Trophoblast cell (in vitro differentiated cells and primary cell): ENCODE data around the gene RIN3.

Experiments used
- DNase-seq, 2 donors: peaks; one replicate each; pipeline ENCODE4 v3.0.0-alpha.2; 2016
- H2AFZ ChIP-seq: 2 replicates; pipeline ENCODE4 v1.6.1; 2013; ENCODE audit warnings: low read length, moderate library complexity, mild to moderate bottlenecking; ENCODE audit not compliant: insufficient read depth, poor library complexity
- H2AK5ac ChIP-seq: 2 replicates; pipeline ENCODE4 v1.6.1; 2013; ENCODE audit warnings: mild to moderate bottlenecking, low read length
- H2BK120ac ChIP-seq: 2 replicates; pipeline ENCODE4 v1.6.1; 2013; ENCODE audit warnings: low read length, mild to moderate bottlenecking, moderate library complexity; ENCODE audit not compliant: insufficient read depth, poor library complexity
- H2BK12ac ChIP-seq: 2 replicates; pipeline ENCODE4 v1.6.1; 2013; ENCODE audit warnings: mild to moderate bottlenecking, low read length, moderate library complexity
- H2BK5ac ChIP-seq: 2 replicates; pipeline ENCODE4 v1.6.1; 2013; ENCODE audit warnings: low read length, low read depth, moderate library complexity, mild to moderate bottlenecking; ENCODE audit not compliant: poor library complexity
- H3K14ac ChIP-seq: 2 replicates; pipeline ENCODE4 v1.6.1; 2013; ENCODE audit warnings: mild to moderate bottlenecking, low read length
- H3K18ac ChIP-seq: 2 replicates; pipeline ENCODE4 v1.6.1; 2013; ENCODE audit warnings: mild to moderate bottlenecking, low read length
- H3K23ac ChIP-seq: 2 replicates; pipeline ENCODE4 v1.6.1; 2013; ENCODE audit warnings: low read length
- H3K27ac ChIP-seq: 2 replicates; pipeline ENCODE4 v1.5.1; 2013; ENCODE audit warnings: low read depth, mild to moderate bottlenecking, inconsistent platforms, low read length, moderate library complexity
- H3K27me3 ChIP-seq: 2 replicates; pipeline ENCODE4 v1.6.1; 2013; ENCODE audit warnings: inconsistent platforms, mild to moderate bottlenecking, low read length, moderate library complexity; ENCODE audit not compliant: insufficient read depth
- H3K36me3 ChIP-seq, 2 experiments: 1 replicate in 1 of 2; 2 replicates in 1 of 2; pipeline ENCODE4 v1.6.1; 2013; ENCODE audit warnings: low read length in 2 of 2, mild to moderate bottlenecking in 2 of 2, moderate library complexity in 1 of 2; ENCODE audit not compliant: insufficient read depth in 2 of 2, control insufficient read depth in 1 of 2
- H3K4ac ChIP-seq: 2 replicates; pipeline ENCODE4 v1.6.1; 2013; ENCODE audit warnings: low read depth, mild to moderate bottlenecking, low read length, moderate library complexity
- H3K4me1 ChIP-seq, 2 experiments: 1 replicate in 1 of 2; 2 replicates in 1 of 2; pipeline ENCODE4 v1.6.1; 2013; ENCODE audit warnings: low read length in 2 of 2, mild to moderate bottlenecking in 2 of 2, moderate library complexity in 1 of 2; ENCODE audit not compliant: insufficient read depth in 2 of 2, control insufficient read depth in 1 of 2
- H3K4me2 ChIP-seq: 2 replicates; pipeline ENCODE4 v1.6.1; 2013; ENCODE audit warnings: inconsistent platforms, mild to moderate bottlenecking, low read length, moderate library complexity
- H3K4me3 ChIP-seq: 2 replicates; pipeline ENCODE4 v1.5.1; 2013; ENCODE audit warnings: mild to moderate bottlenecking, low read depth, low read length, inconsistent platforms
- H3K79me1 ChIP-seq: one replicate; pipeline ENCODE4 v1.6.1; 2013; ENCODE audit warnings: low read length
- H3K79me2 ChIP-seq: 2 replicates; pipeline ENCODE4 v1.6.1; 2013; ENCODE audit warnings: low read length, mild to moderate bottlenecking; ENCODE audit not compliant: control insufficient read depth, insufficient read depth, poor library complexity
- H3K9ac ChIP-seq: 2 replicates; pipeline ENCODE4 v1.6.1; 2013; ENCODE audit warnings: mild to moderate bottlenecking, low read length
- H3K9me3 ChIP-seq: 2 replicates; pipeline ENCODE4 v1.6.1; 2013; ENCODE audit warnings: low read depth, mild to moderate bottlenecking, control low read depth, inconsistent platforms, low read length; ENCODE audit not compliant: insufficient read depth
- H4K12ac ChIP-seq: 2 replicates; pipeline ENCODE4 v1.6.1; 2013; ENCODE audit warnings: low read depth, mild to moderate bottlenecking, low read length, moderate library complexity
- H4K8ac ChIP-seq: 2 replicates; pipeline ENCODE4 v1.6.1; 2013; ENCODE audit warnings: low read depth, mild to moderate bottlenecking, low read length, moderate library complexity
- H4K91ac ChIP-seq: one replicate; pipeline ENCODE4 v1.6.1; 2013; ENCODE audit warnings: low read depth, mild to moderate bottlenecking, low read length, moderate library complexity
- WGBS: extraction: QIAGEN DNeasy Blood & Tissue Kit; methylation state at CpG from one replicate; pipeline ENCODE4 v1.1.7; 2013; ENCODE audit warnings: missing lambda C conversion rate; ENCODE audit not compliant: insufficient read length, insufficient coverage; ENCODE audit errors: extremely low coverage; 5-methylcytosine and 5-hydroxymethylcytosine counted together

The RIN3 gene

DNA sequence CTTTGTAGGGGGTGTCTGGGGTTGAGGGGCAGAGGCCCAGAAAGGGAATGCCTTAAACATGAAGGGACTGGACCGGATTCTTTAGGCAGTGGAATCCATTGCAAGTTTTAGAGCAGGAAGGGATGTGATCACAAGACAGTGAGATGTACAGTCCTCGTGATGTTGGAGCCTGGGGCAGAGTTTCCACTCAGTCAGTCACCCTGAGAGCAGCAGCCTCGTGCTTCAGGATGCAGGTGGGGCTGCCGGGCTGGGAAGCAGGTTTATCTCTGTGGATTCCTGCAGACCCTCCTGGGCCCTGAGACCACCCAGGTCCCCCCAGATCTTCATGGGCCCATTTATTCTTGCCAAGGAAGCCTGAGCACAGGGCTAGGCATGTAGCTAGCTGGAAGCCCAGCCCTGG, 38.5 kb downstream of the RIN3 start:
- H2BK5ac ChIP-seq = peak overlapping the region; percentile 63
- H4K12ac ChIP-seq = no peak overlapping the region
- peak overlapping the region; percentile 87 for H4K91ac ChIP-seq
- H3K79me1 ChIP-seq = peaks cover 5% of the 10 kb centered on the region
- H3K79me2 ChIP-seq = peaks cover 2% of the 10 kb centered on the region
- peak overlapping the region; percentile 17 for H2BK12ac ChIP-seq
- peak overlapping the region; percentile 63 for H4K8ac ChIP-seq
- peak in 1 of 2 donors; percentile 23 for DNase-seq
- peak overlapping the region; percentile 58 for H3K18ac ChIP-seq
- no peak overlapping the region for H2AK5ac ChIP-seq
- peaks cover 2 to 5% of the 10 kb centered on the region in 2 experiments for H3K36me3 ChIP-seq
- no peak overlapping the region for H3K4me2 ChIP-seq
- peak overlapping the region; percentile 8 for H3K27ac ChIP-seq
- H2AFZ ChIP-seq = no peak overlapping the region
- H3K4me3 ChIP-seq = no peak overlapping the region
- H3K4ac ChIP-seq = no peak overlapping the region
- no peaks in the 10 kb centered on the region for H3K9me3 ChIP-seq
- peaks cover 5 to 8% of the 10 kb centered on the region in 2 experiments for H3K4me1 ChIP-seq
- H3K9ac ChIP-seq = no peak overlapping the region
- peak overlapping the region; percentile 64 for H2BK120ac ChIP-seq
- no peaks in the 10 kb centered on the region for H3K27me3 ChIP-seq
- peak overlapping the region; percentile 58 for H3K14ac ChIP-seq
- whole genome bisulfite sequencing = no CpG with 5 or more reads among the region's 4 CpGs
- H3K23ac ChIP-seq = no peak overlapping the region

DNA sequence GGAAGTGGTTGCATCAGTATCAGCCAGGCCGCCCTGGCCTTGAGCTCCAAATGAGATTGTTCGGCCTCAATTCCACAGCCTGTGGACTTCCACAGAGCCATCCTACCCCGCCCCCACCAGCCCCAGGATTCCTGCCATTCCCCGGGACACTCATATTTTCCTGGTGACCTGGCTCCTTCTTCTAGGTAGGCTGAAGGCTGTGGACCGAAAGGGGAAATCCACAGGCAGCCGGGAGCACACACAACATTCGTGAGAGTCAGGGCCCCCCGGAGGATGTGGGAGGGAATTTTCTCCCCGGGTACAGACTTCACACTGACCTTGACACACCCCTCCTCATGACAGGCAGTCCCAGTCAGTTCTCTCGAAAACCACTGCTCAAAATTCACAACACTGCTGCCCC, 39.9 kb downstream of the RIN3 start:
- Histone ChIP-seq H3K14ac (no peak overlapping the region), H3K27ac (no peak overlapping the region), H3K4me3 (no peak overlapping the region), H3K79me2 (peaks cover 2% of the 10 kb centered on the region), H2AFZ (no peak overlapping the region), H3K9ac (no peak overlapping the region), H3K36me3 (peaks cover 5 to 9% of the 10 kb centered on the region in 2 experiments), H2BK120ac (no peak overlapping the region), H3K4ac (no peak overlapping the region), H3K79me1 (peaks cover 5% of the 10 kb centered on the region), H2BK12ac (no peak overlapping the region), H3K18ac (no peak overlapping the region), H3K27me3 (no peaks in the 10 kb centered on the region), H3K4me1 (peaks cover 5 to 8% of the 10 kb centered on the region in 2 experiments), H3K9me3 (no peaks in the 10 kb centered on the region), H2BK5ac (no peak overlapping the region), H3K4me2 (no peak overlapping the region), H4K12ac (no peak overlapping the region), H3K23ac (no peak overlapping the region), H4K8ac (no peak overlapping the region), H2AK5ac (no peak overlapping the region), H4K91ac (no peak overlapping the region)
- peak; percentile 36 to 60 for DNase-seq
- no CpG with 5 or more reads among the region's 10 CpGs for WGBS

DNA sequence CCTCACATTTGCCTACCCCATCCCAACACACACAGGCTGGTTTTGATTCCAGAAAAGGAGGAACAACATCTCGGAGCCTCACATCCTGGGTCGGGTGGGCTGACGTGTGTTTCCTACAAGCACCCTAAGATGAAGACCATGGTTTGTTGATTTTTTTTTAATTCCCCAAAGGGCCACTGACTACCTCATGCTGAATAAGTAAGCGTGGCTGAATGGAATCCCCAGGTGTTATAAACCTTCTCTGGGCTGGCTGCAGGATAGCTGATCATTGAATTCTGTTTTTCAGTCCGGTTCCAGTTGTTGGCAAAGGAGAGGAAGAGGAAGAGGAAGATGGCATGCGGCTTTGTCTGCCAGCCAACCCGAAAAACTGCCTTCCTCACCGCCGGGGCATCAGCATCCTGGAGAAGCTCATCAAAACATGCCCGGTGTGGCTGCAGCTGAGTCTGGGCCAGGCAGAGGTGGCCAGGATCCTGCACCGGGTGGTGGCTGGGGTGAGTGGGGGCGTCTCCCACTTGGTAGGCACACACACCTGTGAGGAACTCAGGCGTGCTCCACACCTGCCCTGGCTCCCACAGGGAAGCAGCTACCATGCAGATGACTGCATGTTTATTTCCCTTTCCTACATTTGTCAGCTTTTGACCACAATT, 42.0 kb downstream of the RIN3 start:
- no CpG with 5 or more reads among the region's 13 CpGs for WGBS
- Histone ChIP-seq H3K9me3 (no peaks in the 10 kb centered on the region), H3K14ac (no peak overlapping the region), H3K4me2 (no peak overlapping the region), H3K4me1 (peaks cover 5 to 8% of the 10 kb centered on the region in 2 experiments), H3K27me3 (no peaks in the 10 kb centered on the region), H3K18ac (no peak overlapping the region), H4K91ac (no peak overlapping the region), H2BK5ac (no peak overlapping the region), H2AK5ac (no peak overlapping the region), H3K27ac (no peak overlapping the region), H3K4ac (no peak overlapping the region), H4K12ac (no peak overlapping the region), H4K8ac (no peak overlapping the region), H3K23ac (no peak overlapping the region), H2AFZ (no peak overlapping the region), H3K79me1 (peaks cover 5% of the 10 kb centered on the region), H3K9ac (no peak overlapping the region), H3K79me2 (peaks cover 2% of the 10 kb centered on the region), H2BK120ac (no peak overlapping the region), H2BK12ac (no peak overlapping the region), H3K4me3 (no peak overlapping the region), H3K36me3 (peaks cover 5 to 23% of the 10 kb centered on the region in 2 experiments)
- no peak for DNase-seq

DNA sequence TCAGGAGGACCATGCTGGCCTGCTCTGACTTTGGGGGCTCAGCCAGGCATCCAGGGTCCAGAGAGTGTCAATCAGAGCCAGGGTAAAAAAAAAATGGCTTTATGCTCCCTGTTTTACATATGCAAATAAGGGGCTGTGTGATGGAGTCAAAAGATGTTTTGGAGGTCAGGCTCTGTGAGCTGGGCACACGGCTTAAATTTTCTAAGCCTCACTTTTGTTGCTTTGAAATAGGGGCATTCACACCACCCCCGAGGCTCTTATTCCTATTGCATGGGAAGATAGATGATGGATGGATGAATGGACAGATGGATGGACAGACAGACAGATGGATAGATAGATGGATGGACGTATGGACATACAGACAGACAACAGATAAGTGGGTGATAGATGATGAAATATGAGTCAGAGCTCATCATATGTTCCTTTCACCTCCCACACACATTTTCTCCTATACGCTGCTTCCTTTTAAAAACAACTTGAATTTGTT, 42.7 kb downstream of the RIN3 start:
- Histone ChIP-seq H2AFZ (no peak overlapping the region), H3K9me3 (no peaks in the 10 kb centered on the region), H3K27ac (no peak overlapping the region), H4K8ac (no peak overlapping the region), H3K23ac (no peak overlapping the region), H3K27me3 (no peaks in the 10 kb centered on the region), H4K12ac (no peak overlapping the region), H3K4me2 (no peak overlapping the region), H3K18ac (no peak overlapping the region), H2BK120ac (no peak overlapping the region), H3K36me3 (peaks cover 5 to 23% of the 10 kb centered on the region in 2 experiments), H2BK12ac (no peak overlapping the region), H3K9ac (no peak overlapping the region), H4K91ac (no peak overlapping the region), H3K4ac (no peak overlapping the region), H3K4me1 (peaks cover 5 to 8% of the 10 kb centered on the region in 2 experiments), H3K14ac (no peak overlapping the region), H2AK5ac (no peak overlapping the region), H3K79me1 (peaks cover 5% of the 10 kb centered on the region), H3K4me3 (no peak overlapping the region), H3K79me2 (peaks cover 2% of the 10 kb centered on the region), H2BK5ac (no peak overlapping the region)
- WGBS = no CpG with 5 or more reads among the region's 4 CpGs
- DNase-seq = no peak
